Smooth muscle cell (in vitro differentiated cells): ENCODE measurements around the gene FAM163B. TPM values are rescaled to one million over a fixed set of nuclear protein-coding genes. Genes with fewer than 3 reads are reported as not detected.

ENCODE experiments used
- DNase-seq: peaks from one replicate; lab custom pipeline; 2025; ENCODE audit not compliant: unreplicated experiment; lab: John Stamatoyannopoulos, UW
- H2AFZ ChIP-seq: fragments of 200-600 bp; sonication (generic); 2 replicates; pipeline ENCODE4 v1.6.0; 2016; ENCODE audit warnings: antibody characterized with exemption, low read depth, mild to moderate bottlenecking
- H3F3A ChIP-seq: fragments of 200-600 bp; sonication (generic); 2 replicates; pipeline ENCODE4 v1.6.0; 2017; ENCODE audit warnings: antibody characterized with exemption, low read depth
- H3K27ac ChIP-seq: fragments of 200-600 bp; sonication (generic); 2 replicates; pipeline ENCODE4 v1.5.1; 2016; ENCODE audit warnings: low read depth, mild to moderate bottlenecking
- H3K27me3 ChIP-seq: fragments of 200-600 bp; sonication (generic); 2 replicates; pipeline ENCODE4 v1.6.1; 2016; ENCODE audit warnings: low read depth, mild to moderate bottlenecking
- H3K36me3 ChIP-seq: fragments of 200-600 bp; sonication (generic); 2 replicates; pipeline ENCODE4 v1.5.1; 2016; ENCODE audit warnings: low read depth
- H3K4me1 ChIP-seq: fragments of 200-600 bp; sonication (generic); 2 replicates; pipeline ENCODE4 v1.5.1; 2016; ENCODE audit warnings: low read depth
- H3K4me2 ChIP-seq: fragments of 200-600 bp; sonication (generic); 2 replicates; pipeline ENCODE4 v1.6.0; 2016; ENCODE audit warnings: mild to moderate bottlenecking
- H3K4me3 ChIP-seq: fragments of 200-600 bp; sonication (generic); 2 replicates; pipeline ENCODE4 v1.5.1; 2016; ENCODE audit warnings: mild to moderate bottlenecking
- H3K79me2 ChIP-seq: fragments of 200-600 bp; sonication (generic); 2 replicates; pipeline ENCODE4 v1.6.0; 2016; ENCODE audit warnings: low read depth, mild to moderate bottlenecking
- H3K9ac ChIP-seq: fragments of 200-600 bp; sonication (generic); 2 replicates; pipeline ENCODE4 v1.6.0; 2016; ENCODE audit warnings: low read depth
- H3K9me3 ChIP-seq: fragments of 200-600 bp; sonication (generic); replicated peaks from 2 replicates; pipeline ENCODE4 v1.5.1; 2016; ENCODE audit warnings: low read depth
- H4K20me1 ChIP-seq: fragments of 200-600 bp; sonication (generic); 2 replicates; pipeline ENCODE4 v1.6.0; 2016; ENCODE audit warnings: low read depth
- WGBS: methylation state at CpG from one replicate; pipeline ENCODE4 v1.1.7; 2016; ENCODE audit warnings: low lambda C conversion rate; 5-methylcytosine and 5-hydroxymethylcytosine counted together
- polyA plus RNA-seq: library from polyadenylated mRNA; unstranded; fragments of >200 nt; fragmentation: Nextera tagmentation; extraction: Ambion mirVana; gene quantifications from 2 replicates; pipeline ENCODE4 v1.2.1, GENCODE V29; 2016
- total RNA-seq: library from RNA; depleted of rRNA; stranded (reverse); fragments of >200 nt; gene quantifications from 2 replicates; pipeline ENCODE4 v1.2.3, GENCODE V29; 2014
- TF ChIP-seq, protein P1 (sequence below): fragments of 200-600 bp; sonication (generic); IDR thresholded peaks from 2 replicates; pipeline ENCODE4 v1.5.1; 2017; ENCODE audit warnings: borderline replicate concordance, mild to moderate bottlenecking, antibody characterized with exemption; ENCODE audit not compliant: insufficient read depth, poor library complexity, severe bottlenecking

Gene FAM163B
- total and polyA plus RNA-seq, 2 experiments from 2014 or later = 0.49 to 3.4 TPM

DNA sequence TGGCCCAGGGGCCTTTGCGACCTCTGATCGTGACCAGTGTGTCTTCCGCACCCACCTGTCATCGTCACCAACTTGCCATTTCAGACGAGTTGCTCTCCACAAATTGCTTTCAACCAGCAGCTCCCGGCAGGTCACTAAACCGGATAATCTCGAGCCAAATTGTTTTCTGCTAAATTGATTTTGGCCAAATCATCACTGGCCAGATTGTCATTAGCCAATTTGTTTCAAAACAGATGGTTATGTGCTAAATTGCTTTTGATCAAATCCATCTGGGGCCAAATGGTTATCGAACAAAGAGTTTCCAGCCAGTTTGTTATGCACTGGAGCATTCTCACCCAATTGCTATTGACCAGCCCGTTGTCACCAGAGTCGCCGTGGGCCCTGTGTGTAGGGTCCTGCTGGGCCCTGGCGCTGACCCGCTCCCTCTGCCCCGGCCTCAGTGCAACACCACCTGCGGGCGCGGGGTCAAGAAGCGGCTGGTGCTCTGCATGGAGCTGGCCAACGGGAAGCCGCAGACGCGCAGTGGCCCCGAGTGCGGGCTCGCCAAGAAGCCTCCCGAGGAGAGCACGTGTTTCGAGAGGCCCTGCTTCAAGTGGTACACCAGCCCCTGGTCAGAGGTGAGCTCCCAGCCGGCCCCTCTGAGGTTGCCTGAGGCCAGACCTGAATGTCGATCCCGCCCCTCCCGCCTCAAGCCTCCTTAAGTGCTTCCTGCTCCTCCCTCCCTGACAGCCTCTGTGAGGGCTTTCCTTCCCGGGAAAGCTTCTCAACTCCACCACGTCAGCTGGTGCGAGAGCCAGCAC, 39.1 kb downstream of the FAM163B start:
- H3F3A ChIP-seq = peaks cover under 1% of the 10 kb centered on the region
- no peaks in the 10 kb centered on the region for H4K20me1 ChIP-seq
- WGBS = 81% methylated on average over 36 of the region's 36 CpGs
- H3K27ac ChIP-seq = no peak overlapping the region
- H2AFZ ChIP-seq = no peak overlapping the region
- DNase-seq = no peak
- H3K27me3 ChIP-seq = no peaks in the 10 kb centered on the region
- H3K9ac ChIP-seq = no peak overlapping the region
- TF ChIP-seq, protein P1, sequence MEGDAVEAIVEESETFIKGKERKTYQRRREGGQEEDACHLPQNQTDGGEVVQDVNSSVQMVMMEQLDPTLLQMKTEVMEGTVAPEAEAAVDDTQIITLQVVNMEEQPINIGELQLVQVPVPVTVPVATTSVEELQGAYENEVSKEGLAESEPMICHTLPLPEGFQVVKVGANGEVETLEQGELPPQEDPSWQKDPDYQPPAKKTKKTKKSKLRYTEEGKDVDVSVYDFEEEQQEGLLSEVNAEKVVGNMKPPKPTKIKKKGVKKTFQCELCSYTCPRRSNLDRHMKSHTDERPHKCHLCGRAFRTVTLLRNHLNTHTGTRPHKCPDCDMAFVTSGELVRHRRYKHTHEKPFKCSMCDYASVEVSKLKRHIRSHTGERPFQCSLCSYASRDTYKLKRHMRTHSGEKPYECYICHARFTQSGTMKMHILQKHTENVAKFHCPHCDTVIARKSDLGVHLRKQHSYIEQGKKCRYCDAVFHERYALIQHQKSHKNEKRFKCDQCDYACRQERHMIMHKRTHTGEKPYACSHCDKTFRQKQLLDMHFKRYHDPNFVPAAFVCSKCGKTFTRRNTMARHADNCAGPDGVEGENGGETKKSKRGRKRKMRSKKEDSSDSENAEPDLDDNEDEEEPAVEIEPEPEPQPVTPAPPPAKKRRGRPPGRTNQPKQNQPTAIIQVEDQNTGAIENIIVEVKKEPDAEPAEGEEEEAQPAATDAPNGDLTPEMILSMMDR = no peak
- no peak overlapping the region for H3K4me2 ChIP-seq
- no peak overlapping the region for H3K4me3 ChIP-seq
- no peaks in the 10 kb centered on the region for H3K79me2 ChIP-seq
- no peaks in the 10 kb centered on the region for H3K9me3 ChIP-seq
- no peaks in the 10 kb centered on the region for H3K36me3 ChIP-seq
- H3K4me1 ChIP-seq = peaks cover 3% of the 10 kb centered on the region

DNA sequence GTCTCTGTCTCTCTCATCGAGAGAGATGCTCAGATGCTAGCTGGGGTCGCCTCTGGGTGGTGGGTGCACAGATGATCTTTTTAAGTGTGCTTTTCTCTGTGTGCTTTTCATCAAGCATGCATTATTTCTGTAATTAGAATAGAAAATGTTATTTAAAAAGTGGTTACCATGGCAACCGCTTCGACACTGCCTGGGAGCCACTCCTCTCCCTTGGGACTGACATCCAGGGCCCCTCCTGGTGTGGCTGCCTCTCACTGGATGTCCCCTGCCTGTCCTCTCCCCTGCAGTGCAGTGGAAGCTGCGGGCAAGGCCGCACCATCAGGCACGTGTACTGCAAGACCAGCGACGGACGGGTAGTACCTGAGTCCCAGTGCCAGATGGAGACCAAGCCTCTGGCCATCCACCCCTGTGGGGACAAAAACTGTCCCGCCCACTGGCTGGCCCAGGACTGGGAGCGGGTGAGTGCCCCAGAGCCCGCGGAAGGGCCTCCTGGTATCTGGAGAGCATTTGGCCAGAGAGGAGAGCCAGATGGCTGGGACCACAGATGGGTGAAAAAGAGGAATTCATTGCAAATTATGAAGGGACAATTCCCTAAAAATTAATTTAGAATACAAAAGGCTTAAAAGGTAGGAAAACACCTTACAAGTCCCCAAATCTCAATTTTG, 39.9 kb downstream of the FAM163B start:
- WGBS = 96% methylated on average over 14 of the region's 14 CpGs
- no peaks in the 10 kb centered on the region for H3K79me2 ChIP-seq
- TF ChIP-seq, protein P1 = no peak
- H2AFZ ChIP-seq = no peak overlapping the region
- no peak overlapping the region for H3K4me2 ChIP-seq
- H3K9me3 ChIP-seq = no peaks in the 10 kb centered on the region
- no peaks in the 10 kb centered on the region for H4K20me1 ChIP-seq
- DNase-seq = no peak
- no peaks in the 10 kb centered on the region for H3K36me3 ChIP-seq
- no peak overlapping the region for H3K27ac ChIP-seq
- no peaks in the 10 kb centered on the region for H3K27me3 ChIP-seq
- H3K4me1 ChIP-seq = peaks cover 3% of the 10 kb centered on the region
- no peak overlapping the region for H3K9ac ChIP-seq
- no peak overlapping the region for H3K4me3 ChIP-seq
- H3F3A ChIP-seq = peaks cover 7% of the 10 kb centered on the region

DNA sequence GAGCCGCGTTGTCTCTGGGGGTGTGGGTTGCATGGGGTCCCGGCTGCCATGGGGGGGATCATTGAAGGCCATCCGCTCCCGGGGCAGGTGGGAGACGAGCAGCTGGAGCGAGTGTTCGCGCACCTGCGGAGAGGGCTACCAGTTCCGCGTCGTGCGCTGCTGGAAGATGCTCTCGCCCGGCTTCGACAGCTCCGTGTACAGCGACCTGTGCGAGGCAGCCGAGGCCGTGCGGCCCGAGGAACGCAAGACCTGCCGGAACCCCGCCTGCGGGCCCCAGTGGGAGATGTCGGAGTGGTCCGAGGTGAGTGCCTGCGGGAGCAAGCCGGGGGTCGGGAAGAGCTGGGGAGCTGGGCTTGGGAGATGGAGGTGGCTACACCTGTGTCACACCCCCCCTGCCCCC, 41.0 kb downstream of the FAM163B start:
- no peak overlapping the region for H3K4me3 ChIP-seq
- WGBS = 99% methylated on average over 22 of the region's 33 CpGs
- no peak overlapping the region for H3K27ac ChIP-seq
- H2AFZ ChIP-seq = no peak overlapping the region
- H3K79me2 ChIP-seq = no peaks in the 10 kb centered on the region
- H3F3A ChIP-seq = peaks cover 7% of the 10 kb centered on the region
- no peaks in the 10 kb centered on the region for H3K9me3 ChIP-seq
- no peaks in the 10 kb centered on the region for H3K36me3 ChIP-seq
- H4K20me1 ChIP-seq = no peaks in the 10 kb centered on the region
- TF ChIP-seq, protein P1 = no peak
- DNase-seq = no peak
- no peak overlapping the region for H3K9ac ChIP-seq
- H3K4me1 ChIP-seq = peaks cover 7% of the 10 kb centered on the region
- H3K4me2 ChIP-seq = no peak overlapping the region
- H3K27me3 ChIP-seq = no peaks in the 10 kb centered on the region

DNA sequence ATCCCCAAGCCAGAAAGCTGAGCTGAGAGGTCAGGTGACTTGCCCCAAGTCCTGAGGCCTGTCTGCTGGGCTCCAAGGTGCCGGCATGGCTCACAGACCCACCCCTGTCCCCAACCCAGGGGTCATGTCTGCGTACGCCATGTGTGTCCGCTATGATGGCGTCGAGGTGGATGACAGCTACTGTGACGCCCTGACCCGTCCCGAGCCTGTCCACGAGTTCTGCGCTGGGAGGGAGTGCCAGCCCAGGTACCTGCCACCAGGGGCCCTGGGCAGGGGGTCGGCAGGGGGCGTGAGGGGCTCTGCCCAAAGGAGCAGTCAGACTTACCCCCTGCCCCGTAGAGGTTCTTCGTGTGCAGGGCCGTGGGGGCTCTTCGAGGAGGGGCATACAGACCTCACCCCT, 42.4 kb downstream of the FAM163B start:
- TF ChIP-seq, protein P1 = no peak
- no peak overlapping the region for H3K27ac ChIP-seq
- no peak overlapping the region for H3K4me3 ChIP-seq
- WGBS = 98% methylated on average over 14 of the region's 17 CpGs
- H4K20me1 ChIP-seq = no peaks in the 10 kb centered on the region
- H2AFZ ChIP-seq = no peak overlapping the region
- no peak for DNase-seq
- no peaks in the 10 kb centered on the region for H3K36me3 ChIP-seq
- H3K9ac ChIP-seq = no peak overlapping the region
- no peaks in the 10 kb centered on the region for H3K9me3 ChIP-seq
- H3K4me1 ChIP-seq = peaks cover 9% of the 10 kb centered on the region
- no peak overlapping the region for H3K4me2 ChIP-seq
- H3K27me3 ChIP-seq = no peaks in the 10 kb centered on the region
- H3K79me2 ChIP-seq = no peaks in the 10 kb centered on the region
- H3F3A ChIP-seq = peaks cover 7% of the 10 kb centered on the region
